HG02623 (cell line): ENCODE results near the gene LDLRAD4.

Experiments used
- ATAC-seq: cut with Tn5 transposase; IDR thresholded peaks from one replicate; pipeline ENCODE4 v1.9.1; 2021; ENCODE audit warnings: moderate library complexity; ENCODE audit not compliant: unreplicated experiment

The LDLRAD4 gene

GRCh38 chr18:13555865-13556264, 337.3 kb downstream of the LDLRAD4 start:
- ATAC-seq: no peak

DNA sequence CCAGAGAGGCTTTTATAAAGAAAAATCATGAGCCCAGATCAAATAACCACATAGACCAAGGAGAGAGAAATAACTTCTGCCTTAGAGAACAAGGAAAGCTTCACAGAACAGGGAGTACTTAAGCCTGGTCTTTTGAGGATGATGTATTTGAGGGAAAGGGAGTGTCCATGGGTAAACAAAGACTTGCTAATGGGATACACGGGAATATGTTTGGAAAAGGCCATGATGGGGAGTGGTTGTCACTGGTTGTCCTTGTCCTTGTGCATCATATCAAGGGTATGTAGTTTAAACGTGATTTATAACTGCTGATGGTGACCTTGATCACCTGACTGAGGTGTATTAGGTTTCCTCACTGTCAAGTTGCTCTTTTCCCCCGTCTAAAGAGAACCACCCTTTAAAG, 337.9 kb downstream of the LDLRAD4 start:
- no peak for ATAC-seq

- peak; percentile 44 for ATAC-seq
These were observed 339.6 kb downstream of the LDLRAD4 start for GRCh38 chr18:13558124-13558523.

DNA sequence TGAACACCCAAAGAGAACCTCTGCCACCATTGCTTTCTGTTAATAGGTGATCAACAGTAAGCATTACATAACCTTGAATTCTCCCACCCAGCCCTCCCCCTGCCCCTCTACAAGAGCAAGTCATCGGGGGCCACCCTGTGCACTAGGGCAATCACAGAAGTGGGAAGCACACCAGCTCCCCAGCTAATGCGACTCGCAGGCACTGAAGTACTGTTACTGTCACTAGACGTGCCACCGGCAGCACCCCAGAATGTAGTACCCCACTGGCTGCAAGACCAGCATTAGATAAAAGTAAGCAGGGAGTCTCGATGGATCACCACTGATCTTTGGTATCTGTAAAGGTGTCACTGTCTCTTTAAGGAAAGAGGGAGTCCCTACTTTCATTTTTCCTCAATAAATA, 340.2 kb downstream of the LDLRAD4 start:
- ATAC-seq: no peak

DNA sequence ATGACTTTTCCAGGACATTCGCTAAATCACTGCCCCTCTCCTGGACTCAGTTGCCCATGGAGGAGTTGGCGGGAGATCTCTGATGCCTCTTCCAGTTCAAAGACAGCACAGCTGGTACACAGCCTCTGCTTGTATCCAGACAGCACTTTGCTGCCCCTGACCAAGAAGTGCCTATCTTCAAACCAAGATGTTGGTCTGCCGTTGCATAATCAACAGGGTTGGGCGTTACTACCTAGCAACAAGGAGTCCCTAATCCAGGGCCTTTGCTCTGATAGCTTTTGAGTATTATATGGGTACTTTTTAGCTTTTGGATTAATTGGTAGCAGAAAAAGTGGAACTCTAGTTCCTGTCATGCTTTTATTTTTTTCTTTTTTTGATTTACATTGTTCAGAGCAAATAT, 341.2 kb downstream of the LDLRAD4 start:
- no peak for ATAC-seq

DNA sequence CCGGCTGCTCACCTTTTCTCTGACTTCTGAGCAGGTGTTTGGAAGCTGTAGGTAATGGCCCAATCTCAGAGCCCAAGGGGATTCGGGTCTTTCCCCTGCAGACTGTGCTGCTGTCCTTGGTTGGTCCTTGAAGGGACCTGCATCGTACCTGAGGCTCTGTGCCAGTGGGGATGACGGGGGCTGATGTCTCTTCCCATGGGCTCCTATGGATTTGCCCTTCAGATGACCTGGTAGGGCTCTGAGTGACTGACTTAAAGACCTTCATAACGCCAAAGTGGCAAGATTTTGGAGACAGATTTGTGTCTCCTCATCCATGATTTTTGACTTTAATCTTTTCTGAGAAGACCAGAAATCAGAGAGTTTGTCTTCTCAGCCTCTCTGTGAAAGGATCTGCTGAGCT, 341.7 kb downstream of the LDLRAD4 start:
- no peak for ATAC-seq

DNA sequence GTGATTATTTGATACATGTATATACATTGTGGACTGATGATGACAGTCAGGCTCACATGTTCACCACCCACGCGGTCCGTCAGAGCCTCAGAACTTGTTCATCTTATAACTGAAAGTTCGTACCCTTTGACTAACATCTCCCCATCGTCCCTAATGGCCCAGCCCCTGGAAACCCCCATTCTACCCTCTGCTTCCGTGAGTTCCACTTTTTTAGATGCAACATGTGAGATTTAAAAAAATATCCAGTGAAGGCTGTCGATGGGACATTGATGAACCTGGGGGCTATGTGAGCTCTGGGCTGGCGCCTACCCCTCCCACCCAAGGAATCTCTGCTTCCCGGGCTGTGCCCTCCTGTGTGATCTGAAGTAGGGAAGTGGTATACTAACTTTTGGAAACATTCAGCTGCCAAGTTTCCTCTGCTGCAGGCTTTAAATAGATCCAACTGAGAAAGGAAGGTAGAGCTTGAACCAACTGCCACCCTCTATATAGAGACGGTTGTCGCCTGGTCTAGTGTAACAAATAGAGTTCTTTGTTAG, 344.0 kb downstream of the LDLRAD4 start:
- peak; percentile 59 for ATAC-seq

GRCh38 chr18:13563390-13563805, 344.8 kb downstream of the LDLRAD4 start:
- ATAC-seq: no peak

- no peak for ATAC-seq
These were observed 346.0 kb downstream of the LDLRAD4 start for GRCh38 chr18:13564579-13564978.

DNA sequence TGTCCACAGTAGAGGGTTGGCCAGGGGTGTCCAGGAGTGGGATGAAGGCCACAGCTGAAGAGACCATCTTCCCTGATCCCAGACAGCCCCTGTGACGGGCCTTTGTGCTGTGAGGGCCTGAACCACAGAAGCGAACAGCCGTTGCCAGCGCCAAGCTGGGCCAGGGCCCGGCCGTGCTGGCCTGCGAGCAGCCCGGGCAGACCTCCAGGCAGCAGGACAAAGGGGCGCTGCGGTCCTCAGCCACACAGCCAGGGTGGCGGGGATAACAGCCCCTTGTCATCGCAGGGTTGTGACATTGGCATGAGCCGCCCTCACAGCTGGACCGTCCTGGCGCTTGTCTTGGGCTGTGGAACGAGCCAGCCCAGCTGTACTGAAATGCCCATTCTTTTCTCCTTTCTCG, 346.7 kb downstream of the LDLRAD4 start:
- ATAC-seq: no peak

- ATAC-seq: peak; percentile 42
These were observed 348.6 kb downstream of the LDLRAD4 start for GRCh38 chr18:13566941-13567746.

GRCh38 chr18:13568443-13569392, 350.2 kb downstream of the LDLRAD4 start:
- ATAC-seq: peak; percentile 68

GRCh38 chr18:13570216-13570615, 351.7 kb downstream of the LDLRAD4 start:
- ATAC-seq: no peak

GRCh38 chr18:13570856-13571495, 352.4 kb downstream of the LDLRAD4 start:
- ATAC-seq: no peak

- no peak for ATAC-seq
These were observed 353.6 kb downstream of the LDLRAD4 start for GRCh38 chr18:13572148-13572547.

- ATAC-seq: no peak
These were observed 354.2 kb downstream of the LDLRAD4 start for GRCh38 chr18:13572721-13573120.

DNA sequence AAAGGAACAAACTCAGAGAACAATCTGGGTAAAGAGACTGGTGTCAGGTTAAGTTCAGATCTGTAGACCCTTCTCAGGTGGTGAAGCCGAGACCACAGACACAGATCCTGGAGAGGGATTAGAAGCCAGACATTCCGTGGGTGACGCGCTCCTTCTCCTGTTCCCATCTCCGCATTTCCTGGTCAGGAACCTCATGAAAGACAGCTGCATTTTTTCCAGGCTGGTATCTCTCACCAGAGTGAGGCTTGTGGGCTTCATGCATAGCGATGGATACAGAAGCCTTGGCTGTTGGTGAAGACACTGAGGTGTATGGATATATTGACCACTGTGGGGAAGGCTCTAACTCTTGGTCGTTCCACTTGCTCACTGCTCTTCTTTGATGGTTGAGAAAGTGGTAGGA, 355.2 kb downstream of the LDLRAD4 start:
- no peak for ATAC-seq

DNA sequence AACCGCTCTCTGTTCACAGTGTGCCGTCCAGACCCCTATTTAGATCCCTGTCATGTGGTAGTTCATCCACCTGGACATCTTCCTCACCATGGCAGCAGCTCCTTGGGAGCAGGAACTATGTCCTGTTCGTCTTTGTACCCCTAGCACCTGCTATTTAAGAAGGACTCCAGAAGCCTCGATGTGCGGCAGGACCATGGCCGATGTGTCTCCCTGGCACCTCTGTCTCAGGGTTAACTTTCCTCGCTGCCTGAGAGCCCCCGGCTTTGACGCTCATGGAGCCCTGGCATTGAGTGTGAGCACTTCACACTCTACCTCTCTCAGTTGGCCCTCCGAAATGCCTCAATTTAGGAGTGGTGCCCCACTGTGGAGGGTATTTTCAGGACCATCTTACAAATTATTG, 355.8 kb downstream of the LDLRAD4 start:
- ATAC-seq: no peak

GRCh38 chr18:13574761-13575160, 356.2 kb downstream of the LDLRAD4 start:
- ATAC-seq: no peak

DNA sequence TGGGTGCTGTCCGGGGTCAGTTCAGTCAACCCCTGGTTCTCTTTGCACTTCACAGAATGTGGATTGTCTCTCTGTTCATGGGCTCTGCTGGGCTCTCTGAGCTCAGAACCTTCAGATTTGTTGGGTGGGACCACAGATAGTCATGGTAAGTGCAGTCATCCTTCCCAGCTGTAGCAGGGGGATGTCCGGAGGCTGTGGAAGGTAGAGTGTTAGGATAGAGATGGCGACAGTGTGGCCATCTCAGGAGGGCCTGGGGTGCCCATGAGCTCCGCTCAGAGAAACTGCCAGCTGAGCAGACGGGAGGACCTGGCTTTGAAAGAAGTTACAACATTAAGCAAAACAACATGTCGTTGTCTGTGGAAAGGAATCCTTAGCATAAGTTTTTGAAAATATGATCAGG, 358.0 kb downstream of the LDLRAD4 start:
- ATAC-seq: peak; percentile 26

- ATAC-seq: peak; percentile 83
These were observed 358.6 kb downstream of the LDLRAD4 start for GRCh38 chr18:13577091-13577697.
